ENCODE data around the gene MYO3A. TPM values are rescaled to one million over a fixed set of nuclear protein-coding genes. Genes with fewer than 3 reads are reported as not detected.

Gene MYO3A
- total RNA-seq, 2 donors from 2014 or later: under 0.01 to 0.49 TPM

GRCh38 chr10:26222563-26222962 lies 288.5 kb downstream of the MYO3A start:
- H3K27ac ChIP-seq: no peak overlapping the region
- no peak for ATAC-seq (ENCODE audit: insufficient number of reproducible peaks, low FRiP score, low read depth)
- TF ChIP-seq, protein P1, sequence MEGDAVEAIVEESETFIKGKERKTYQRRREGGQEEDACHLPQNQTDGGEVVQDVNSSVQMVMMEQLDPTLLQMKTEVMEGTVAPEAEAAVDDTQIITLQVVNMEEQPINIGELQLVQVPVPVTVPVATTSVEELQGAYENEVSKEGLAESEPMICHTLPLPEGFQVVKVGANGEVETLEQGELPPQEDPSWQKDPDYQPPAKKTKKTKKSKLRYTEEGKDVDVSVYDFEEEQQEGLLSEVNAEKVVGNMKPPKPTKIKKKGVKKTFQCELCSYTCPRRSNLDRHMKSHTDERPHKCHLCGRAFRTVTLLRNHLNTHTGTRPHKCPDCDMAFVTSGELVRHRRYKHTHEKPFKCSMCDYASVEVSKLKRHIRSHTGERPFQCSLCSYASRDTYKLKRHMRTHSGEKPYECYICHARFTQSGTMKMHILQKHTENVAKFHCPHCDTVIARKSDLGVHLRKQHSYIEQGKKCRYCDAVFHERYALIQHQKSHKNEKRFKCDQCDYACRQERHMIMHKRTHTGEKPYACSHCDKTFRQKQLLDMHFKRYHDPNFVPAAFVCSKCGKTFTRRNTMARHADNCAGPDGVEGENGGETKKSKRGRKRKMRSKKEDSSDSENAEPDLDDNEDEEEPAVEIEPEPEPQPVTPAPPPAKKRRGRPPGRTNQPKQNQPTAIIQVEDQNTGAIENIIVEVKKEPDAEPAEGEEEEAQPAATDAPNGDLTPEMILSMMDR (IDR thresholded peaks at IDR 0.05): no peak
- no peaks in the 10 kb centered on the region for H3K9me3 ChIP-seq
- no peaks in the 10 kb centered on the region for H3K36me3 ChIP-seq
- H3K27me3 ChIP-seq (replicated peaks; ENCODE audit: insufficient read depth): peaks cover 9% of the 10 kb centered on the region
- H3K4me1 ChIP-seq (ENCODE audit: control insufficient read depth in 1 of 2, low read depth in 2 of 2): peaks cover 5 to 8% of the 10 kb centered on the region in 2 donors
- no peak overlapping the region for H3K4me3 ChIP-seq
- DNase-seq (ENCODE audit: low spot score): no peak

GRCh38 chr10:26225322-26225721 lies 291.3 kb downstream of the MYO3A start:
- Histone ChIP-seq H3K4me3 (no peak overlapping the region), H3K36me3 (no peaks in the 10 kb centered on the region), H3K9me3 (no peaks in the 10 kb centered on the region), H3K27me3 (replicated peaks; ENCODE audit: insufficient read depth) (no peaks in the 10 kb centered on the region), H3K27ac (no peak overlapping the region), H3K4me1 (ENCODE audit: control insufficient read depth in 1 of 2, low read depth in 2 of 2) (no peaks in the 10 kb centered on the region)
- TF ChIP-seq, protein P1 (IDR thresholded peaks at IDR 0.05): no peak
- DNase-seq (ENCODE audit: low spot score): no peak
- no peak for ATAC-seq (ENCODE audit: insufficient number of reproducible peaks, low FRiP score, low read depth)

GRCh38 chr10:26227786-26228185 lies 293.8 kb downstream of the MYO3A start:
- no peaks in the 10 kb centered on the region for H3K9me3 ChIP-seq
- TF ChIP-seq, protein P1 (IDR thresholded peaks at IDR 0.05): no peak
- DNase-seq (ENCODE audit: low spot score) (no peak), ATAC-seq (ENCODE audit: insufficient number of reproducible peaks, low FRiP score, low read depth) (no peak)
- no peaks in the 10 kb centered on the region for H3K36me3 ChIP-seq
- H3K27me3 ChIP-seq (replicated peaks; ENCODE audit: insufficient read depth): no peaks in the 10 kb centered on the region
- H3K27ac ChIP-seq: no peak overlapping the region
- no peak overlapping the region for H3K4me3 ChIP-seq
- no peaks in the 10 kb centered on the region for H3K4me1 ChIP-seq (ENCODE audit: control insufficient read depth in 1 of 2, low read depth in 2 of 2)

- H3K4me3 ChIP-seq: no peak overlapping the region
- ATAC-seq (ENCODE audit: insufficient number of reproducible peaks, low FRiP score, low read depth): no peak
- H3K36me3 ChIP-seq: no peaks in the 10 kb centered on the region
- DNase-seq (ENCODE audit: low spot score): no peak
- no peaks in the 10 kb centered on the region for H3K9me3 ChIP-seq
- no peaks in the 10 kb centered on the region for H3K4me1 ChIP-seq (ENCODE audit: control insufficient read depth in 1 of 2, low read depth in 2 of 2)
- no peak overlapping the region for H3K27ac ChIP-seq
- TF ChIP-seq, protein P1 (IDR thresholded peaks at IDR 0.05): no peak
- no peaks in the 10 kb centered on the region for H3K27me3 ChIP-seq (replicated peaks; ENCODE audit: insufficient read depth)
These were observed 298.1 kb downstream of the MYO3A start for GRCh38 chr10:26232174-26232573.

- TF ChIP-seq, protein P1 (IDR thresholded peaks at IDR 0.05): no peak
- ATAC-seq (ENCODE audit: insufficient number of reproducible peaks, low FRiP score, low read depth): no peak
- no peaks in the 10 kb centered on the region for H3K4me1 ChIP-seq (ENCODE audit: control insufficient read depth in 1 of 2, low read depth in 2 of 2)
- no peaks in the 10 kb centered on the region for H3K36me3 ChIP-seq
- no peak for DNase-seq (ENCODE audit: low spot score)
- no peaks in the 10 kb centered on the region for H3K27me3 ChIP-seq (replicated peaks; ENCODE audit: insufficient read depth)
- H3K4me3 ChIP-seq: no peak overlapping the region
- no peaks in the 10 kb centered on the region for H3K9me3 ChIP-seq
- no peak overlapping the region for H3K27ac ChIP-seq
These were observed 301.7 kb downstream of the MYO3A start for GRCh38 chr10:26235761-26236160.

Data from thoracic aorta (tissue), 2 donors.